ENCODE data around the gene PCGF5. TPM values are rescaled to one million over a fixed set of nuclear protein-coding genes. Genes with fewer than 3 reads are reported as not detected.
A peak's percentile ranks its signal among the peaks of the same experiment; 100 is the strongest.

The PCGF5 gene
- total RNA-seq, 1 donor from 2014 or later: 45.4 TPM

- no peak for DNase-seq (ENCODE audit: extremely low spot score in 2 of 2)
- intact Hi-C loops (cut with DNase I): no loop called here
- Histone ChIP-seq H3K9me3 (no peaks in the 10 kb centered on the region), H3K27me3 (no peaks in the 10 kb centered on the region), H3K27ac (no peak overlapping the region), H3K36me3 (no peaks in the 10 kb centered on the region), H3K4me1 (peaks cover 10% of the 10 kb centered on the region), H3K4me3 (no peak overlapping the region)
- no peak for TF ChIP-seq CTCF (IDR thresholded peaks at IDR 0.05)
- TF ChIP-seq POLR2AphosphoS5 (IDR thresholded peaks at IDR 0.05; ENCODE audit: insufficient read depth in 1 of 2, low read depth in 1 of 2): no peak
- TF ChIP-seq POLR2A (IDR thresholded peaks at IDR 0.05): no peak
Measured at GRCh38 chr10:91211675-91212074, 8.8 kb upstream of the PCGF5 start.

DNA sequence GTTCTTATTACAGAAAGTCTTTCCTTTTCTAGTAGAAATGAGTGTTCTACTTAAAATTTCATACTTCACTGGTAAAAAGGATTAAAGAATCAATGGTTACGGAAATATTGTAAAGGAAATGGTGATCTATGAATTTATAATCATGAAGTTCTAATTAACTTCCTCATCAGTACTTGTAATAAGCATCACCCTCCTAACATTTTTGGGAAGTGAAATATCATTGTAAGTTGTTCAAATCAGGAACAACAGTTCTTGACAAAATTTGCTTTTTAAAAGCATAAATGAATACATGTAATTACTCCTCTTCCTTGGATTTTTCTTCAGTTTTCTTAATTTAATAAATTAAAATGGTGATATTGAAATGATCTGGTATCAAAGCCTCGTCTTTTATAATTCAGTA, 5.6 kb upstream of the PCGF5 start:
- Histone ChIP-seq H3K9me3 (no peaks in the 10 kb centered on the region), H3K27me3 (no peaks in the 10 kb centered on the region), H3K4me3 (no peak overlapping the region), H3K4me1 (peaks cover 14% of the 10 kb centered on the region), H3K27ac (no peak overlapping the region), H3K36me3 (no peaks in the 10 kb centered on the region)
- no peak for DNase-seq (ENCODE audit: extremely low spot score in 2 of 2)
- intact Hi-C loops (cut with DNase I): no loop called here
- TF ChIP-seq CTCF (IDR thresholded peaks at IDR 0.05) (no peak), POLR2AphosphoS5 (IDR thresholded peaks at IDR 0.05; ENCODE audit: insufficient read depth in 1 of 2, low read depth in 1 of 2) (no peak), POLR2A (IDR thresholded peaks at IDR 0.05) (no peak)

DNA sequence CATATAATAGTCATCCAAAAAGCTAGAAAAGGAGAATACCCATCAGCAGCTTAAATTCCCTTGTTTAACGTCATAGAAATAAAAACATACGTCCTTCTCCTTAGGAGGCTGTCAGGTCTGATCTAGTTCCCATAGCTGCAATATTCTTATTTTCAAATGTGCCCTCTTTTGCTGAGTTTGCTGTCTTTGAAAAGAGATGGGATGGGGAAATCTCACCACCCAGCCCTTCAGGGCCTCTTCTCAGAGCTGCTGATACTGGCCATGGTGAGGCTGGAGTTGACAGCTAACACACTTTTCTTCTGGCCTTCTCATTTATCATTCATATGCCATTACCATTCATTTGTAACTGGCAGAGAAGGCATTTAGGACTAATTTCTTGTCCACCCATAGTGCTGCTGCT, 5.1 kb upstream of the PCGF5 start:
- intact Hi-C loops (cut with DNase I): no loop called here
- TF ChIP-seq POLR2AphosphoS5 (IDR thresholded peaks at IDR 0.05; ENCODE audit: insufficient read depth in 1 of 2, low read depth in 1 of 2) (no peak), CTCF (IDR thresholded peaks at IDR 0.05) (no peak), POLR2A (IDR thresholded peaks at IDR 0.05) (no peak)
- DNase-seq (ENCODE audit: extremely low spot score in 2 of 2): no peak
- H3K9me3 ChIP-seq: no peaks in the 10 kb centered on the region
- H3K4me3 ChIP-seq: no peak overlapping the region
- no peaks in the 10 kb centered on the region for H3K27me3 ChIP-seq
- H3K27ac ChIP-seq: no peak overlapping the region
- peaks cover 17% of the 10 kb centered on the region for H3K4me1 ChIP-seq
- no peaks in the 10 kb centered on the region for H3K36me3 ChIP-seq

DNA sequence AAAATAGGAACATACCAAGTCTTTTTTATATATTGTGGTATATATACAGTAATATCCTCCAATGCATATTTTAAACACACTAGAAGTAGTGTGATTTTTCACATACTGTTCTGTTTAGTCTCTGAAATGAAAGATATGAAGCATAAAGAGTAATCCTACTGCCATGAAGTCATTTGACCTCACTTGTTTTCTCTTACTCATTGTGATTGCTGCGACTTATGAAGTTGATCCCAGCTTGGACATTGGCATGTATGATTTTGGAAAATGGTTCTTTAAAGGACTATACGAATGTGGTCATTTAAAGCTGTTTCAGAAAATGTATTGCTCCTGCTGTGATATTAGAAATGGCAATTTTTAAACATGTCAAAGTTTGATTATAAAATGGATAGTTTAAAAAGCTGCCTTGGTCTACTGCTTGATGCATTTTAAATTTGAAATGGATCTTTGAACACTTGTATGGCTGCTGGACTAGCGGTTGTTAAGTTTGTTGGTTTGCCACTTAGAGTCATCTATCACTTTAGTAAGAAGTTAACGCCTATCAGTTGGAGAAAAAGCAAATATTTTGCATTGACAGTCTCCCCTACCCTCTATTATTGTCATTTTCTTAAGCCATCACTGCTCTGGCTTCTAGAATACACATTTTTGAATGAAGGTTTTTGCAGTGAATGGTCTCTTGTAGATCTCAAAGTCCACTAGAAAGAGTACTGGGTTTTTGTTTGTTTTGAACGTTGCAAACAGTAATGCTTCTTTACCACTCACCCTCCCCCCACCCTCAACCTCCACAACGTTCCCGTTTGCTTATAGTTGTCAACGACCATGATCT, 881 bp upstream of the PCGF5 start:
- DNase-seq (ENCODE audit: extremely low spot score in 2 of 2): no peak
- Histone ChIP-seq H3K27me3 (no peaks in the 10 kb centered on the region), H3K4me1 (peaks cover 38% of the 10 kb centered on the region), H3K9me3 (no peaks in the 10 kb centered on the region), H3K4me3 (peak overlapping the region; percentile 89 to 98), H3K27ac (peak overlapping the region; percentile 54), H3K36me3 (no peaks in the 10 kb centered on the region)
- no peak for TF ChIP-seq POLR2A (IDR thresholded peaks at IDR 0.05)
- TF ChIP-seq CTCF (IDR thresholded peaks at IDR 0.05): no peak
- TF ChIP-seq POLR2AphosphoS5 (IDR thresholded peaks at IDR 0.05; ENCODE audit: insufficient read depth in 1 of 2, low read depth in 1 of 2): no peak
- intact Hi-C loops (cut with DNase I): loop anchor here (10.0 kb wide), 1 partner anchor 55 kb away; no protein-coding TSS in a partner anchor
